Superior temporal gyrus (tissue), 1 donor: Measurements from ENCODE around the gene SMCO2.

ENCODE experiments used
- DNase-seq: peaks from one replicate; pipeline ENCODE4 v3.0.0-alpha.2; 2016; ENCODE audit errors: extremely low spot score

SMCO2 gene

DNA sequence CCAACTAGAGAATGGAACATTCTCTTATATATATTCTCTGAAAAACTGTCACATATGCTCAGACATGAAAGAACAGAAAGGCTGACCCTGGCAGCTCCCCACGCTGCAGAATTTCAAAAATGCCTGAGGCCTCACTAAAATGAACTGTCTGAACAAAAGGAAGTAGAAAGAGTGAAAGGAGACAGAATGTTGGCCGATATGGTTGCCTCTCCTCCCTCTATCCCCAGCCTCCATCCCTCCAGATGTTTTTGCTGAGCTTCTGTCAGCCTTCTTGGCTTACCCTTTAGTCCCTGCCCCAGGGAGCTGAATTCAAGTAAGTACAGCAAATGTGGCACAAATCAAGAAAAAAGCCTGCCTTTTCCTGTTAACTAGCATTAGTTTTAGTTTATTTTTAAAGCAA is 6.9 kb downstream of the SMCO2 start:
- no peak for DNase-seq

DNA sequence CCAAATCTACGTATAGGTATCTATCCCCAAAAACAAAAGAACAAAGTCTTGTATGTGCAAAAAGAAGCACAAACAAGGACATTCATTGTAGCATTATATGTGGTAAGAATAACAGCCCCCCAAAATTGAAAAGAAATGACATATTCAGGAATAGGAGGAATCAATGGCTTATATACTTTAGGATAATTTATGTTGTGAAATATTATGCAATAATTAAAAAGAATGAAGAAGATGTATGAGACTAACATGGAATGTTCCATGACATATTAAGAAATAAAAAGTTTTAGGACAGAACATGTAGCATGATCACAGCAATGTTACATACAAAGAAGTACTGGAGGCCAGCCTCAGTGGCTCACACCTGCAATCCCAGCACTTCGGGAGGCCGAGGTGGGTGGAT is 9.1 kb downstream of the SMCO2 start:
- DNase-seq, result no peak

DNA sequence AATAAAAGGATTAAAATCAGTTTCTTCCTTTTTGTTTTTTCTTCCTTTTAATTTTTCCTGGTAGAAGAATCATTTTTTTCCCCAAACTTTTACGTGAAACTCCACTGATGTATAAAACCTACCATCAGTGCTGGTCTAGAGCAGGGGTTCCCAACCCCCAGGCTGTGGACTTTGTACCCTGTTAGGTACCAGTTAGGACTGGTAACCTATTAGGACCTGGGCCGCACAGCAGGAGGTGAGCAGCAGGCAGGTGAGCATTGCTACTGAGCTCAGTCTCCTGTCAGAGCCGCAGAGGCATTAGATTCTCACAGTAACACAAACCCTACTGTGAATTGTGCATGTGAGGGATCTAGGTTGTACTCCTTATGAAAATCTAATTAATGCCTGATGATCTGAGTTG is 10.1 kb downstream of the SMCO2 start:
- DNase-seq, result no peak

DNA sequence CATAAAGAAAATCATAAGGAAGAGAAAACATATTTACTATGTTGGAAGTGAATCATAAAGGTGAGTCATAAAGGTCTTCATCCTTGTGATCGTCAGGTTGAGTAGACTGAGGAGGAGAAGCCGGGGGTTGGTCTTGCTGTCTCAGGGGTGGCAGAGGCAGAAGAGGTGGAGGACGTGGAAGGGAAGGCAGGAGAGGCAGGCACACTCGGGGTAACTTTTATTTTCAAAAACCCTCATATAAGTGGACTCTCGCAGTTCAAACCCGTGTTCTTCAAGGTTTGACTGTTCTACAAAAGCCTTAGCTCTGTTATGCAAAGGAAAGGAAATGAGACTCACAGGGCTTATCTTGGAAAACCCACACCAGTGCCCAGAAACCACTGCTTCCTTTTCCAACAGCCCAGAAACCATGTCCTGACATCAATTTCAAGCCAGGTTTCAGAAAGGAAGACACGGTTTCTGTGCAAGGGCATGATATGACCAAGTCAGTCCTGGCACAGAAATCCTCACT is 14.0 kb downstream of the SMCO2 start:
- DNase-seq, result no peak

DNA sequence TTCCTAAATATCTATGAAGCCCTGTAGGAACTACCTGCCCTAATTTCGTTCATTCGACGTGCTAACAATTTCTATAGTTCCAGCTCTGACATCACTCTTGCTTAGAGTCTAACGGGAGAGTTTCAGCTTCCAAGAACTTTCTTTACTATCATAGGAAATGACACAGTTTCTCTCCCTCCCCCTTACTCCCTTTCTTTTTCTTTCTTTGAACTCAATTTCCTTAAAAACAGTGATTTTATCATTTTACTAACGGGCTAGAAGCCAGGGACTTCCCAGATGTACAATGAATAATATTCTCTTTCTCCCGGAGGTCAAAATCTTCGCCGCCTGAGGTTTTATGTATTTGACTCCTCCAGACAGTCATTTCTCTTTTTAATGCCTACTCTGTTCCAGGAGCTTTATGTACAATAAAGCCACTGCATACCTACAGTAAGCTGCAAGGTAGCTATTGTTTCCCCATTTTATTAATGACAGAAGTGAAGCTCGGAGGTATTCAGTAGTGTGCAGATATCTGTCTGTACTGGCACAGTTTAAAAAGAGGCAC is 15.7 kb downstream of the SMCO2 start:
- no peak for DNase-seq

DNA sequence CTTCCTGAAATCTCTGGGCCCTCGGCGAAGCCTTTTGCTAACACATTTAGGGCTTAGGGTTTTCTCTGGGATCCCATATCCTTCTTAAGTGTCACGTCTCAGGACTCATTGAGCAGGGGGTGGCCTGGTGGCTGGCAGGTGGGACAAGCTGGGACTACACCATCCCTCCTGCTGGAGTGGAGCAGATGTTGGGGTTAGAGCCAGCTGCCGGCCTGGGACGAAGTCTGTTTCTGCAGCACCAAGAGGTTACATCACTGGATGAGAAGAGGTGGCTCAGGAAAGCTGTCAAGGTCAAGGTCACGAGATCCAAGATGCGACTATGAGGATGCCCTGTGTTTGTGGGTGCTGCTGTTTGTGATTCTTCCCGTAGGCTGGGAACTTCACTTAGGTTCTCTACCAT is 16.3 kb downstream of the SMCO2 start:
- DNase-seq, result no peak

DNA sequence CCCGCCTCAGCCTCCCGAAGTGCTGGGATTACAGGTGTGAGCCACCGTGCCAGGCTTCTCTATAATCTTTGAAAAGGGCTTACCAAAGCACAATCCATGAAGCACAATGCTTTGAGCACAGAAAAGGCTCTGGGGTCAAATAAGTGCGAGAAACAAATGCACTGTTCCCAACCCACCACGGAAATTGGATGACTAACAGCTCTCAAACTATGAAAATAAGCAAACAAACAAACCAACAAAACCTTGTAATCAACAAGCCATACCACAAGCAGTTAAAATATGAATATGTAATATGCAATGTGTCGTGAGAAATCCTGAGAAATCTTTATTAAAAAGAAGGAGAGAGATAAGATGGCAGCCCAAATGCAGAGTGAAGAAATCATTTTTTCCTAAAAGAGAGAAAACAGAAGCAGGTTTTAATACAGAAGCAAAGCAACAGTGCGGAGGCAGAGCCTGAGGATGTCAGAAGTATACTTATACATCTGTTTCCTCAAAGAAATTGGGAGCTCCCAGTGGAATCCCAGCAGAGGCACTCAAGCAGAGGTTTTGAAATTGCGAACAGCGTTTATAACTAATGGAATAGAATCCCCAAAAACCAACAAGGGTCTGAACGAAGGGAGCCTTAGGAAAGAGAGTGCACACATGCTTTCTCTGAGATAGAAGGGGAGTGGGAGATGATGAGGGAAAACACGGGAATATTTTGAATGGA is 17.1 kb downstream of the SMCO2 start:
- DNase-seq, result no peak

DNA sequence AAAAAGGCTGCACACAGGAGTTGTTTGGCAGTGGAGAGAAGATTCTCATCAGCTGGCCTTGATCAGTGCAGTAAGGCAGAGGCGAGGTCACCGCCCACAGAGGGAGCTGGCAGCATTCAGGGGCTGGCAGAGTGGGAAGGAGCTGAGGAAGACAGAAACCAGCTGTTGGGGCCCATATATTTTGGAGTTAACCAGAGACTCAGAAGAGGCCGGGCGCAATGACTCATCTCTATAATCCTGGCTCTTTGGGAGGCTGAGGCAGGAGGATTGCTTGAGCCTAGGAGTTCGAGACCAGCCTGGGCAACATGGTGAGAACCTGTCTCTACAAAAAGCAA is 17.7 kb downstream of the SMCO2 start:
- no peak for DNase-seq

DNA sequence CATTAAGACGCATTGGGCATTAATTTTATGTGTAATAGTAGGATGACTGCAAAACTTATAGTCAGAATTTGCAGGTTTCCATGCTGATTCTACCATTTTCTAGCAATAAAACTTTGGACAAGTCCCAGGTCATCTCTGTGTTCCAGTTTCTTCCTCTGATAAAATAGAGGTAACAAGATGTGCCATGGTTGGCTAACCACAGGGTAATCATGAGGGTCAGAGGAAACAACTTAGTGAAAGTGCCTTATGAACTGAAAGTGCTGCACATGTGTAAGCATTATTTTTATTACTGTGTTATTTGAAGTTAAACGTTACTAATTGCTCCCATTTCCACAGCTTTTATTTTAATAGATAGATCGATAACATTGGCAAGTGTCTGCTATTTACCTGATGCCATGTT is 21.1 kb downstream of the SMCO2 start:
- no peak for DNase-seq

DNA sequence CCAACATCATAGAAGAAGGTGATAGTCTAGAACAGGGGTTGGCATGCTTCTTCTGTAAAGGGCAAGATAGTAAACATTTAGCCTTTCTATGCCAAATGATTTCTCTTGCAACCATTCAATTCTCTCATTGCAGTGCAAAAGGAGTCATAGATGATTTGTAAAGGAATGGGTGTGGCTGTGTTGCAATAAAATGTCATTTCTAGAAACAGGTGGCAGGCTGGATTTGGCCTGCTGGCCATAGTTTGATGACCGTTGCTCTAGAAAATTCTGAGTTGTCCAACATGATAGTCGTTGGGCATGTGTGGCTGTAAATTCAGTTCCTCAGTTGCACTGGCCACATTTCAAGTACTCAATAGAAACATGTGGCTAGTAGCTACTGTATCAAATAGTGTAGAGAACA is 21.7 kb downstream of the SMCO2 start:
- no peak for DNase-seq

DNA sequence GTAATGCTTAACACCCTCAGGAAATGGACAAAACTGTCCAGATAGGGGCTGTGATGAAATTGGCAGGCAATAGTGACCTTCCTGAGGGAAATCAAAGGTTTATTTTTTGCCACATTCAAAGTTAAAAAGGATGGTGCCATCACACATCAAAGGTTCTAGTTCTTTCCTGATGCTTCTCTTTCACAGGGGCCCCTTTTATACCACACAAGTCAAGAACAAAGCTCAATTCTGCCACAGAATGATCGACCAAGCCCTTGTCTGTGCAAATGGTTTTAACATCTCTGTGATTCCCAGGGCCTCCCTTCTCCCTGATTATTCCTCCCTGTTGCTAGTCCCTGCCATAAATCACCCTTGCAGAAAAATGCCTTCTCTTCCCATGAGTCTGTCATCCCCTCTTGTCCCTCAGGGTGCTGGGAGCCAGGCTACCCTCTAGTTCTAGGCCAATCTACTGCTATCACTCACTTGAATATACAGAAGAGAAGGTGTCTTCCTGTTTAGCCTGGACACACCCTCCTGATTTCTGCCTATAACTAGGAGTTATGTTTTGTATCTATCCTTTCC is 22.7 kb downstream of the SMCO2 start:
- no peak for DNase-seq

DNA sequence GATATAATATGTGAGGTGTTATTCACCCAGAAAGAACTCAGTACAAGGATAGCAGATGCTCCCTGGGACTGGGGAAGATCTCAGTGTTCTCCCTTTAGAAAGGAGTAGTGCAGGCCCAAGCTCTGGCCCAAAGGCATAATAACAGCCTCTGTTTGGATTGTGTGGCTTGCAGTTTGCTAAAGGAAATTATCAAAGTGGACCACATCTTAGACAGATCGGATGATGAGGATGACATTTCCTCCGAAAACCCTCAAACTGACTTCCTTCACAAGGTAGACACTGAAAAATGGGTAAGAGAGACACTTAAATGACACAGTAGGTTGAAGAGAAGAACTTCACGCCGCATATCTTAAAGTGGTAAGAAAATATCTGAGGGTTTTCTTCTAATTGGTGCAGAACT is 26.1 kb downstream of the SMCO2 start:
- no peak for DNase-seq

DNA sequence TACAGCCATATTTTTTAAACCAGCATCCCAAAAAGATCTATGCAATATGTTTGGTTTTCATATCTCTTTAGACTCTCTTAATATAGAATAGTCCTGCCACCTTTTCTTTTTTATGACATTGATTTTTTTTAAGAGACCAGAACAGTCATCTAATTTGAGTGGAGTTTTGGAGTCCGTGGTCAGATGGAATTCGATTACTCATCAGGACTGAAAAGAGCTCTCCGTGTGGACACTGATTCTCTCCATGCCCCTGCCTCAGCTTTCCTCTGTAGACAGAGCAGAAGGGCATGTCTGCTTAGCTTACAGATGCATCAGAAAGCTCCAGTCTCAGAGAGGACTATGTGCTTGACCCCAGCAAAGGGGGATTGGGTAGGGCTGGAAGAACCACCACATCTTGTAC is 27.8 kb downstream of the SMCO2 start:
- no peak for DNase-seq

DNA sequence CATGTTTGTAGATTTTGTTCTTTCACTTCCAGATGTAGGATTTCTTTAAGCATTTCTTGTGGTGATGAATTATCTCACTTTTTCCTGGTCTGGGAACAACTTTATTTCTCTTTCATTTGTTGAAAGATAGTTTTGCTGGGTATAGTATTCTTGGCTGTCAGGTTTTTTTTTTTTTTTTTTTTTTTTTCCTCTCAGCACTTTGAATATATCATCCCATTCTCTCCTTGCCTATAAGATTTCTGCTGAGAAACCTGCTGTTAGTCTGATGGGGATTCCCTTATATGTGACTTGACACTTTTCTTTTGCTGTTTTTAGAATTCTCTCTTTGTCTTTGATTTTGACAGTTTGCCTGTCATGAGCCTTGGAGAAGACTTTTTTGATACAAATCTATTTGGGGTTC is 30.5 kb downstream of the SMCO2 start:
- no peak for DNase-seq

DNA sequence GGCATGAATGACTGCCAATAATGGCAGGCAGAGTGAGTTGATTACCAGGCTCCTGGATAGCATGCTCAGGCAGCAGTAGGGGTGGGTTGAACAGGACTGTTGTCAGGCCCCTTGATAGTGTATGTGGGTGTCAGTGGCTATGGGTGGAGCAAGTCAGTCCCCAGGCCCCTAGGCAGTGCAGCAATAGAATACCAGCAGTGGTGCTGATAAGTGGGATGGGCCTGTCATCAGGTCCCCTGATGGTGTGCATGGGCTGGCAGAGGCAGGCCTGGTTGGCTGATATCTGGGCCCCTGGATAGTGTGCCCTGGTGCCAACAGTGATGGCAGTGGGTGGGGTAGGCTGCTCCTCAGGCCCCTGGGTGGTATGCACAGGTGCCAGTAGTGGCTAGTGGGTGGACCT is 32.4 kb downstream of the SMCO2 start:
- DNase-seq, result no peak

DNA sequence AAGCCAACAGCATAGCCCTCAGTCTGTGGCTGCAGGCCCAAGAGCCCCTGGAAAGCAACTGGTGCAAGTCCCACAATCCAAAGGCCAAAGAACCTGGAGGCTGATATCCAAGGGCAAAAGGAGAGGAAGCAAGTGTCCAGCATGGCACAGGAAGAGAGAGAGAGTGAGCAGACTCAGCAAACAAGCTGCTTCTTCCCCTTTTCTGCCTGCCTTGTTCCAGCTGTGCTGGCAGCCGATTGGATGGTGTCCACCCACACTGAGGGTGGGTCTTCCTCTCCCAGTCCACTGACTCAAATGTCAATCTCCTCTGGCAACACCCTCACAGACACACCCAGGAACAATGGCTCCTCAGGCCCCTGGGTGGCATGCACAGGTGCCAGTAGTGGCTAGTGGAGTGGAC is 33.5 kb downstream of the SMCO2 start:
- DNase-seq, result no peak

DNA sequence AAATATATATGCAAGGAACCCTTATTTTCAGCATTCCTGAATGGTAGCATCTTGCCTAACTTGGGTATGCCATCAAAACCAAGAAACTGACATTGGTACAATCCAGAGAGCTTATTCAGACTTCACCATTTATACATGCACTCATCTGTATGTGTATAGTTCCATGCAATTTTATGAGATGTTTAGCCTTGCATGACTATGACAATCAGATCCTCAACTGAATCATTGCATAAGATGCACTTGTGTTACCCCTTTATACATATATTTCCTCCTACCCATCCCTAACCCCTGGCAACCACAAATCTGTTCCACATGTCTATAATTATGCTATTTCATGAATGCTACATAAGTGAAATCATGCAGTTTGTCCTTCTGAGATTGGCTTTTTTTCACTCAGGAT is 40.4 kb downstream of the SMCO2 start:
- DNase-seq, result no peak

DNA sequence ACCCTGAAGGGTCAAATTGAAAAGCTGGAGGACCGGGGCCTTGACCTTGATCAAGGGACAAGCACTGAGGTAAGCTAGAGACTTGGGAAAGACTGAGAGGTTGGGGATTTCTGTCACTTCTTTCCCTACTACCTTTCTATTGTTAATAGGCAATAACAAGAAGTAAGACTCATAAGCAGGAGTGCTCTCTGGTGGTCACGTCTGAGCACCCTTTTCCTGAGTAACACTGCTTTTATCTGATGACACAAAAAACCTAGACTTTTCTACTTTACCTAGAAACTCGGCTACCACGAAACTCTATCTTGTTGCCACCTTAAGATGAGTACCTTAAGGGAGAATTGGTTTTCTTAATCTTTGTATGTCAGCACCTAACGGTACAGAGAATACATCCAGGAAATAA is 41.9 kb downstream of the SMCO2 start:
- DNase-seq, result no peak

DNA sequence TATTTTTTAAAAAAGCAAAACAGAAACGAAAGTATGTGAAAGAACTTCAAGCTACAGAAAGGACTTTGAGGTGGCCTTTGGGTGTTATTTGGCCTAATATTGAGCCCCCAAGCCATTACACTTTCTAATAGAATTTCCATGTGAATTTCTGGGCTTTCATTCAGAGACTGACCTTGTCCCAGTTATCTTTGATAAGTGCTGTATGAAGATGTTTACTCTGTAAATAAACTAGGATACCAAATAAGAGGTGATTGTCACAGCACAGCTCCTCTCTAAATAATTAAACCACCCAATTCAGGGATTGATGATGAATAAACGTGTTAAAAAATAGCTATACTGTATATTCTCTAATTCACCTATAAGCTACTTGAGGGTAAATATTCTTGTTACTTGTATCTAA is 44.7 kb downstream of the SMCO2 start:
- no peak for DNase-seq

DNA sequence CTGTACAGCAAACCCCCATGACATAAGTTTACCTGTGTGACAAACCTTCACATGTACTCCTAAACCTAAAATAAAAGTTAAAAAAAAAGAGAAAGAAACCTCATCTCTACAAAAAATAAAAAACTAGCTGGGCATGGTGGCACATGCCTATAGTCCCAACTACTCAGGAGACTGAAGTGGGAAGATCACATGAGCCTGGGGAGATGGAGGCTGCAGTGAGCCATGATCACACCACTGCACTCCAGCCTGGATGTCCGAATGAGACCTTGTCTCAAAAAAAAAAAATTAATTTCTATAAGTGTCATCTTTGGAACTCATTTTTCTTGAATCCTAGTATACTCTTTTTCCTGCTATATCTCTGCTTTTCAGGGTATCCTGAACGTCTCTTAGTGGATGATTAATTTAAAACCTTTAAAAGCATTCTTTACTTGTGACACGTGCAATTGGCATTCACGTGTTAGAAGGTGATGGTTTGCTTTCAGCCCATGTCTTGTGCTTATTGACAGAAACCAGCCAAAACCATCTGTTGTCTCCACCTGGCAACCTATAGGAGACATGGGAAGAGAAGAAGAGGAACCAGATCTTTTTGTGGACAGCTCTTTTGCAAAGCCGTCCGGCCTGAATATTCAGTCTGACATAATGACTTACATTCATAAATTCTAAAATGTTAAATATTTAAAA is 46.9 kb downstream of the SMCO2 start:
- DNase-seq, result no peak

DNA sequence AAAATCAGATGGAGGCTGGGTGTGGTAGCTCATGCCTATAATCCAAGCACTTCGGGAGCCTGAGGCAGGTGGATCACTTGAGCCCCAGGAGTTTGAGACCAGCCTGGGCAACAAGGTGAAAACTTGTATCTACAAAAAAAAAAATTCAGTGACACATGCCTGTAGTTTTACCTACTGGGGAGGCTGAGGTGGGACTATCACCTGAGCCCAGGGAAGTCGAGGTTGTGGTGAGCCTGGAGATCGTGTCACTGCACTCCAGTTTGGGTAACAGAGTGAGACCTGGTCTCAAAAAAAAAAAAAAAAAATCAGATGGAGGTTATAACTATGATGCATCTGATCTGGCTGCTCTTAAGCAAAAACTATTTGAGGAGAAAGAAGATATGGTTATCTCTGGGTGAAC is 50.9 kb downstream of the SMCO2 start:
- DNase-seq, result no peak

DNA sequence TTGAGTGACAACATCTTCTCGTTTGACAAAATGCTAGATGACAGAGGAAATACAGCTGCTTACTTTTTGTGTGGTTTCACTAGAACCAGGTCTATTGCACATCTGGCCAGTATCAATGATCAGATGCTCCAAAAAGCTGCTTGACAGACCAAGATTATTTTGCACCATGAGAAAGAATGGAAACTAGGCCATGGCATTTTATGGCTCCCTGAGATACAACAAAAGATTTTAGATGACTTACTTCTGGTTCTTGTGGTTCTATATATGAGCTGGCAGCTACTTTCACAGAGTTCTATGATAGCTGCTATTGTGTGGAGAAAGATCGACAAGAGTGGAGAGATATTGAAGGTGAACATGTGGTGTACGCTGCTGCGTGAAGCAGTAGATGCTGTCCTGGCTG is 51.6 kb downstream of the SMCO2 start:
- DNase-seq, result no peak

DNA sequence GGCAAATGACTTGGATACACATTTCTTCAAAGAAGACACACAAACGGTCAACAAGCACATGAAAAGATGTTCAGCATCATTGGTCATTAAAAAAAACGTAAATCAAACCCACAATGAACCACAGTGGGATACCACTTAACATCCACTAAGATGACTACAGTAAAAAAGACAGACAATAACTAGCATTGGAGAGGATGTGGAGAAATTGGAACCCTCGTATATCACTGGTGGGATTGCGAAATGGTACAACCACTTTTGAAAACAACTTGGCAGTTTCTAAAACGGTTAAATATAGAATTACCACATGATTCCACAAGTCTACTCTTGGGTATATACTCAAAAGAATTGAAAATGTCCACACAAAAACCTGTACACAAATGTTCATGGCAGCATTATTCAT is 52.2 kb downstream of the SMCO2 start:
- DNase-seq, result no peak
